A549 (cell line): ENCODE data around the gene ACBD4. TPM values are rescaled to one million over a fixed set of nuclear protein-coding genes. Genes with fewer than 3 reads are reported as not detected.

Experiments
- ATAC-seq, 2 experiments: fragments of 200-7000 bp in 1 of 2; fragments of >200 bp in 1 of 2; cut with Nextera tagmentation in 1 of 2; cut with Tn5 transposase in 1 of 2; 3 replicates each; pipeline versions ENCODE4 v1.8.0 to v1.9.1; 2018 to 2020; ENCODE audit warnings: mild to moderate bottlenecking in 1 of 2, moderate library complexity in 1 of 2
- CTCF ChIA-PET: fragments of 300-600 bp; sonication (Branson Sonifier 250); formaldehyde crosslinking; extraction: SDS; loops from one replicate; lab custom pipeline; 2021; ENCODE audit warnings: antibody characterized with exemption, inconsistent platforms; lab: Yijun Ruan, JAX
- POLR2A ChIA-PET: fragments of 350-600 bp; formaldehyde crosslinking; extraction: SDS; loops from one replicate; lab custom pipeline; 2021; ENCODE audit warnings: antibody characterized with exemption, inconsistent platforms; lab: Yijun Ruan, JAX
- DNase-seq, 2 experiments: peaks; one replicate each; pipeline versions ENCODE4 v3.0.0 to v3.0.0-alpha.2; 2011 to 2016; ENCODE audit warnings: low read depth in 1 of 2, low spot score in 1 of 2
- FAIRE-seq: peaks from 2 replicates; lab custom pipeline; 2011; peaks lifted over from hg19 to GRCh38; lab: Jason Lieb, UNC
- H3K27ac ChIP-seq, 2 experiments: fragments of >200 bp; sonication (Bioruptor Twin); formaldehyde crosslinking; 3 replicates each; pipeline ENCODE4 v1.5.1; 2016 to 2017
- H3K4me1 ChIP-seq: fragments of >200 bp; sonication (Bioruptor Twin); formaldehyde crosslinking; 3 replicates; pipeline ENCODE4 v1.6.1; 2016
- H3K4me2 ChIP-seq: fragments of >200 bp; sonication (Bioruptor Twin); formaldehyde crosslinking; 3 replicates; pipeline ENCODE4 v1.6.1; 2016
- H3K4me3 ChIP-seq: fragments of >200 bp; sonication (Bioruptor Twin); formaldehyde crosslinking; 3 replicates; pipeline ENCODE4 v1.5.1; 2016
- H3K9me3 ChIP-seq: fragments of >200 bp; sonication (Bioruptor Twin); formaldehyde crosslinking; 3 replicates; pipeline ENCODE4 v1.6.1; 2016
- CBX2 ChIP-seq: fragments of 200-600 bp; sonication (generic); IDR thresholded peaks from 2 replicates; pipeline ENCODE4 v1.6.1; 2016; ENCODE audit warnings: low read depth, mild to moderate bottlenecking, borderline replicate concordance
- ELK1 ChIP-seq: fragments of 150-350 bp; IDR thresholded peaks from 2 replicates; pipeline ENCODE4 v1.6.1; 2014; ENCODE audit warnings: low read depth, mild to moderate bottlenecking, low read length
- ESRRA ChIP-seq: fragments of 150-350 bp; IDR thresholded peaks from 2 replicates; pipeline ENCODE4 v1.6.1; 2014; ENCODE audit warnings: mild to moderate bottlenecking, low read length, borderline replicate concordance
- FOSL2 ChIP-seq, 2 experiments: fragments of 450-650 bp in 1 of 2; fragments of >200 bp in 1 of 2; sonication (Bioruptor Twin) in 1 of 2; formaldehyde crosslinking; IDR thresholded peaks; 2 replicates each; pipeline versions ENCODE4 v1.5.0 to v1.6.1; 2016 to 2020; ENCODE audit warnings: mild to moderate bottlenecking in 1 of 2, moderate library complexity in 1 of 2
- HDAC2 ChIP-seq: fragments of 200-600 bp; sonication (generic); IDR thresholded peaks from 2 replicates; pipeline ENCODE4 v1.6.1; 2016
- HES2 ChIP-seq: fragments of >200 bp; sonication (Bioruptor Twin); formaldehyde crosslinking; IDR thresholded peaks from 2 replicates; pipeline ENCODE4 v1.6.1; 2016
- HOXA7 ChIP-seq: fragments of 250-450 bp; sonication (Bioruptor Pico); IDR thresholded peaks from 2 replicates; pipeline ENCODE4 v1.5.0; 2020; ENCODE audit warnings: mild to moderate bottlenecking, moderate library complexity
- HOXB13 ChIP-seq: fragments of 250-450 bp; sonication (Bioruptor Pico); IDR thresholded peaks from 2 replicates; pipeline ENCODE4 v1.5.0; 2020; ENCODE audit warnings: low read depth, mild to moderate bottlenecking, moderate library complexity
- HOXB5 ChIP-seq: fragments of 250-450 bp; sonication (Bioruptor Pico); IDR thresholded peaks from 2 replicates; pipeline ENCODE4 v1.5.0; 2020; ENCODE audit warnings: mild to moderate bottlenecking, moderate library complexity
- JUN ChIP-seq, 2 experiments: fragments of >200 bp; sonication (Bioruptor Twin); formaldehyde crosslinking; IDR thresholded peaks; 2 replicates in 1 of 2; 3 replicates in 1 of 2; pipeline ENCODE4 v1.6.1; 2016 to 2017
- MAZ ChIP-seq: fragments of 150-350 bp; IDR thresholded peaks from 2 replicates; pipeline ENCODE4 v1.6.1; 2014; ENCODE audit warnings: antibody characterized with exemption, low read depth, low read length, borderline replicate concordance
- NPAS2 ChIP-seq: fragments of 250-450 bp; sonication (Bioruptor Pico); IDR thresholded peaks from 2 replicates; pipeline ENCODE4 v1.8.0; 2022; ENCODE audit warnings: mild to moderate bottlenecking, moderate library complexity, borderline replicate concordance
- PBX3 ChIP-seq: IDR thresholded peaks from 2 replicates; pipeline ENCODE4 v1.6.1; 2012
- POLR2AphosphoS2 ChIP-seq: conservative IDR thresholded peaks from 2 replicates; pipeline ENCODE4 v1.6.1; 2012; ENCODE audit warnings: low read length, improper control_type of control experiment, inconsistent platforms
- RAD21 ChIP-seq, 2 experiments: fragments of >200 bp in 1 of 2; sonication (Bioruptor Twin) in 1 of 2; formaldehyde crosslinking in 1 of 2; IDR thresholded peaks in 1 of 2; conservative IDR thresholded peaks in 1 of 2; 2 replicates in 1 of 2; 3 replicates in 1 of 2; pipeline ENCODE4 v1.6.1; 2012 to 2018; ENCODE audit warnings: inconsistent platforms in 1 of 2
- RCOR1 ChIP-seq: fragments of 150-350 bp; IDR thresholded peaks from 2 replicates; pipeline ENCODE4 v1.6.1; 2014; ENCODE audit warnings: antibody characterized with exemption, low read length, low read depth
- SMC3 ChIP-seq: fragments of >200 bp; sonication (Bioruptor Twin); formaldehyde crosslinking; IDR thresholded peaks from 3 replicates; pipeline ENCODE4 v1.6.1; 2018; ENCODE audit warnings: inconsistent platforms
- TFCP2L1 ChIP-seq: fragments of 250-450 bp; sonication (Bioruptor Pico); IDR thresholded peaks from 2 replicates; pipeline ENCODE4 v1.5.0; 2021; ENCODE audit warnings: mild to moderate bottlenecking
- ZC3H11A ChIP-seq: fragments of 450-650 bp; IDR thresholded peaks from 2 replicates; pipeline ENCODE4 v1.6.1; 2014; ENCODE audit warnings: antibody characterized with exemption, mild to moderate bottlenecking
- ZNF302 ChIP-seq: fragments of 250-450 bp; sonication (Bioruptor Pico); IDR thresholded peaks from 2 replicates; pipeline ENCODE4 v1.9.0; 2021; ENCODE audit warnings: inconsistent platforms, mild to moderate bottlenecking, moderate library complexity
- WGBS: methylation state at CpG from one replicate; pipeline ENCODE4 v1.1.6; 2017; ENCODE audit errors: missing lambda C conversion rate; 5-methylcytosine and 5-hydroxymethylcytosine counted together
- polyA plus RNA-seq, 4 experiments: library from polyadenylated mRNA; depleted of rRNA in 3 of 4; stranded (reverse); fragments of >200 nt; fragmentation: RNase III in 1 of 4; extraction: RNeasy Plus Mini Kit Qiagen cat#74134 plus additional on column Dnase treatment in 1 of 4; gene quantifications; 2 replicates in 3 of 4; 3 replicates in 1 of 4; pipeline ENCODE4 v1.2.3, GENCODE V29; 2011 to 2017
- TF ChIP-seq, protein P1 (sequence below): fragments of >200 bp; sonication (Bioruptor Twin); formaldehyde crosslinking; IDR thresholded peaks from 3 replicates; pipeline ENCODE4 v1.5.1; 2016
- TF ChIP-seq, protein P2 (sequence below): fragments of 200-600 bp; sonication (generic); IDR thresholded peaks from 2 replicates; pipeline ENCODE4 v1.6.1; 2016; ENCODE audit warnings: antibody characterized with exemption, mild to moderate bottlenecking, moderate library complexity

Gene ACBD4
- polyA plus RNA-seq, 2 of the 4 experiments (the other 2 are of a cell fraction) = 11.4 to 13.7 TPM

GRCh38 chr17:45096141-45096540 lies 39.3 kb upstream of the ACBD4 start:
- DNase-seq (peak; percentile 63 to 76), ATAC-seq (no peak), FAIRE-seq (no peak)
- no peak overlapping the region for H3K4me2 ChIP-seq
- peaks cover 38% of the 10 kb centered on the region for H3K4me1 ChIP-seq
- peak; percentile 34 to 46; a peak in 1 of 5 replicates for TF ChIP-seq RAD21 (conservative IDR thresholded peaks at IDR 0.05 in 1 of 2, IDR thresholded peaks at IDR 0.05 in 1 of 2)
- no peak for TF ChIP-seq HES2
- TF ChIP-seq CBX2 = no peak
- TF ChIP-seq JUN (IDR thresholded peaks at IDR 0.05) = no peak
- TF ChIP-seq, protein P1, sequence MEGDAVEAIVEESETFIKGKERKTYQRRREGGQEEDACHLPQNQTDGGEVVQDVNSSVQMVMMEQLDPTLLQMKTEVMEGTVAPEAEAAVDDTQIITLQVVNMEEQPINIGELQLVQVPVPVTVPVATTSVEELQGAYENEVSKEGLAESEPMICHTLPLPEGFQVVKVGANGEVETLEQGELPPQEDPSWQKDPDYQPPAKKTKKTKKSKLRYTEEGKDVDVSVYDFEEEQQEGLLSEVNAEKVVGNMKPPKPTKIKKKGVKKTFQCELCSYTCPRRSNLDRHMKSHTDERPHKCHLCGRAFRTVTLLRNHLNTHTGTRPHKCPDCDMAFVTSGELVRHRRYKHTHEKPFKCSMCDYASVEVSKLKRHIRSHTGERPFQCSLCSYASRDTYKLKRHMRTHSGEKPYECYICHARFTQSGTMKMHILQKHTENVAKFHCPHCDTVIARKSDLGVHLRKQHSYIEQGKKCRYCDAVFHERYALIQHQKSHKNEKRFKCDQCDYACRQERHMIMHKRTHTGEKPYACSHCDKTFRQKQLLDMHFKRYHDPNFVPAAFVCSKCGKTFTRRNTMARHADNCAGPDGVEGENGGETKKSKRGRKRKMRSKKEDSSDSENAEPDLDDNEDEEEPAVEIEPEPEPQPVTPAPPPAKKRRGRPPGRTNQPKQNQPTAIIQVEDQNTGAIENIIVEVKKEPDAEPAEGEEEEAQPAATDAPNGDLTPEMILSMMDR = peak; percentile 77
- 0 out of 2 replicates have a peak, but pooled peaks have one; percentile 50 for TF ChIP-seq POLR2AphosphoS2
- peak; percentile 68 for TF ChIP-seq SMC3
- TF ChIP-seq ZNF302 (CRISPR knock-in tag) = no peak
- no peak for TF ChIP-seq TFCP2L1 (CRISPR knock-in tag)
- 0 out of 6 replicates have a peak overlapping the region, but pooled peaks of 1 of the 2 experiments have one; percentile 1 for H3K27ac ChIP-seq
- ChIA-PET POLR2A (interaction anchor here (1.0 kb wide), 1 partner anchor 35 kb away, joined by 4 read pairs; the partner anchor contains the start of gene NMT1), CTCF (interaction anchor here (0.6 to 30.6 kb wide), 28 partner anchors 8 to 348 kb away, joined by 3 to 742 read pairs (median 10); partner anchors contain the start of genes ACBD4, HEXIM1, NMT1 and PLCD3)
- H3K9me3 ChIP-seq = no peaks in the 10 kb centered on the region
- no peak overlapping the region for H3K4me3 ChIP-seq
- 66% methylated on average over 3 of the region's 3 CpGs for WGBS

- WGBS = 90% methylated on average over 11 of the region's 11 CpGs
- FAIRE-seq (no peak), DNase-seq (no peak), ATAC-seq (no peak)
- H3K4me3 ChIP-seq = no peak overlapping the region
- peaks cover 32% of the 10 kb centered on the region for H3K4me1 ChIP-seq
- CTCF ChIA-PET = interaction anchor here (0.6 to 30.6 kb wide), 28 partner anchors 7 to 349 kb away, joined by 3 to 742 read pairs (median 10); partner anchors contain the start of genes ACBD4, NMT1 and PLCD3
- no peak overlapping the region for H3K4me2 ChIP-seq
- TF ChIP-seq ELK1 = no peak
- TF ChIP-seq MAZ = no peak
- no peak for TF ChIP-seq HDAC2
- TF ChIP-seq HOXA7 (CRISPR knock-in tag) = no peak
- TF ChIP-seq NPAS2 (CRISPR knock-in tag) = no peak
- TF ChIP-seq, all 56 proteins: peak for 0
- POLR2A ChIA-PET = interaction anchor here (1.0 kb wide), 1 partner anchor 36 kb away, joined by 4 read pairs; the partner anchor contains the start of gene NMT1
- no peak overlapping the region for H3K27ac ChIP-seq
- no peaks in the 10 kb centered on the region for H3K9me3 ChIP-seq
Measured at GRCh38 chr17:45096926-45097325, 38.6 kb upstream of the ACBD4 start.

- no peak overlapping the region for H3K4me2 ChIP-seq
- ChIA-PET CTCF (interaction anchor here (0.6 to 30.6 kb wide), 61 partner anchors 6 to 362 kb away, joined by 3 to 742 read pairs (median 6); partner anchors contain the start of genes ACBD4, EFTUD2, NMT1 and PLCD3), POLR2A (interaction anchor here (0.6 to 2.0 kb wide), 4 partner anchors 11 to 50 kb away, joined by 4 to 9 read pairs (median 7); partner anchors contain the start of genes HEXIM1 and NMT1)
- no peaks in the 10 kb centered on the region for H3K9me3 ChIP-seq
- no peak overlapping the region for H3K4me3 ChIP-seq
- 0 out of 6 replicates have a peak overlapping the region, but pooled peaks of 1 of the 2 experiments have one; percentile 4 for H3K27ac ChIP-seq
- DNase-seq = no peak
- 89% methylated on average over 13 of the region's 13 CpGs for WGBS
- H3K4me1 ChIP-seq = peaks cover 19% of the 10 kb centered on the region
- no peak for FAIRE-seq
- ATAC-seq = peak in 1 of 2 experiments; percentile 8; a peak in 1 of 6 replicates
- TF ChIP-seq RAD21 (conservative IDR thresholded peaks at IDR 0.05 in 1 of 2, IDR thresholded peaks at IDR 0.05 in 1 of 2) = no peak
- TF ChIP-seq HOXB5 (CRISPR knock-in tag) = no peak
- TF ChIP-seq, protein P2, sequence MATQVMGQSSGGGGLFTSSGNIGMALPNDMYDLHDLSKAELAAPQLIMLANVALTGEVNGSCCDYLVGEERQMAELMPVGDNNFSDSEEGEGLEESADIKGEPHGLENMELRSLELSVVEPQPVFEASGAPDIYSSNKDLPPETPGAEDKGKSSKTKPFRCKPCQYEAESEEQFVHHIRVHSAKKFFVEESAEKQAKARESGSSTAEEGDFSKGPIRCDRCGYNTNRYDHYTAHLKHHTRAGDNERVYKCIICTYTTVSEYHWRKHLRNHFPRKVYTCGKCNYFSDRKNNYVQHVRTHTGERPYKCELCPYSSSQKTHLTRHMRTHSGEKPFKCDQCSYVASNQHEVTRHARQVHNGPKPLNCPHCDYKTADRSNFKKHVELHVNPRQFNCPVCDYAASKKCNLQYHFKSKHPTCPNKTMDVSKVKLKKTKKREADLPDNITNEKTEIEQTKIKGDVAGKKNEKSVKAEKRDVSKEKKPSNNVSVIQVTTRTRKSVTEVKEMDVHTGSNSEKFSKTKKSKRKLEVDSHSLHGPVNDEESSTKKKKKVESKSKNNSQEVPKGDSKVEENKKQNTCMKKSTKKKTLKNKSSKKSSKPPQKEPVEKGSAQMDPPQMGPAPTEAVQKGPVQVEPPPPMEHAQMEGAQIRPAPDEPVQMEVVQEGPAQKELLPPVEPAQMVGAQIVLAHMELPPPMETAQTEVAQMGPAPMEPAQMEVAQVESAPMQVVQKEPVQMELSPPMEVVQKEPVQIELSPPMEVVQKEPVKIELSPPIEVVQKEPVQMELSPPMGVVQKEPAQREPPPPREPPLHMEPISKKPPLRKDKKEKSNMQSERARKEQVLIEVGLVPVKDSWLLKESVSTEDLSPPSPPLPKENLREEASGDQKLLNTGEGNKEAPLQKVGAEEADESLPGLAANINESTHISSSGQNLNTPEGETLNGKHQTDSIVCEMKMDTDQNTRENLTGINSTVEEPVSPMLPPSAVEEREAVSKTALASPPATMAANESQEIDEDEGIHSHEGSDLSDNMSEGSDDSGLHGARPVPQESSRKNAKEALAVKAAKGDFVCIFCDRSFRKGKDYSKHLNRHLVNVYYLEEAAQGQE = no peak
- TF ChIP-seq FOSL2 (IDR thresholded peaks at IDR 0.05) = no peak
- no peak for TF ChIP-seq FOSL2 (CRISPR knock-in tag; IDR thresholded peaks at IDR 0.05)
- no peak for TF ChIP-seq ESRRA
- TF ChIP-seq HOXB13 (CRISPR knock-in tag) = no peak
- TF ChIP-seq RCOR1 = no peak
- no peak for TF ChIP-seq NPAS2 (CRISPR knock-in tag)
- no peak for TF ChIP-seq PBX3
- no peak for TF ChIP-seq ZC3H11A
Measured at GRCh38 chr17:45098081-45098868, 37.2 kb upstream of the ACBD4 start.
